COLO829 (cell line): ENCODE results near the gene TFEC.
"Not testable (repeated sequence)": the region's sequence is repeated elsewhere in the genome, so short reads cannot be mapped to it uniquely, and the experiment has no call there.

ENCODE experiments used
- DNase-seq: peaks from one replicate; pipeline ENCODE4 v3.0.0; 2012; ENCODE audit warnings: low spot score

The TFEC gene

GRCh38 chr7:115988401-115988800 lies 42.2 kb downstream of the TFEC start:
- no peak for DNase-seq

GRCh38 chr7:115987486-115987885 lies 43.1 kb downstream of the TFEC start:
- DNase-seq = no peak

GRCh38 chr7:115984105-115984504 lies 46.5 kb downstream of the TFEC start:
- DNase-seq = no peak

GRCh38 chr7:115980159-115980558 lies 50.4 kb downstream of the TFEC start:
- DNase-seq = no peak

GRCh38 chr7:115976651-115977050 lies 53.9 kb downstream of the TFEC start:
- peak; percentile 4 for DNase-seq

- DNase-seq = no peak
Observed at GRCh38 chr7:115975766-115976165, 54.8 kb downstream of the TFEC start.

GRCh38 chr7:115973406-115973805 lies 57.2 kb downstream of the TFEC start:
- no peak for DNase-seq

GRCh38 chr7:115971506-115971905 lies 59.1 kb downstream of the TFEC start:
- no peak for DNase-seq

- no peak for DNase-seq
Observed at GRCh38 chr7:115968596-115968995, 62.0 kb downstream of the TFEC start.

- DNase-seq = no peak
Observed at GRCh38 chr7:115968171-115968570, 62.4 kb downstream of the TFEC start.

- no peak for DNase-seq
Observed at GRCh38 chr7:115965796-115966475, 64.6 kb downstream of the TFEC start.

GRCh38 chr7:115965236-115965635 lies 65.3 kb downstream of the TFEC start:
- DNase-seq = no peak

- DNase-seq = no peak
Observed at GRCh38 chr7:115964799-115965198, 65.8 kb downstream of the TFEC start.

GRCh38 chr7:115962340-115962739 lies 68.2 kb downstream of the TFEC start:
- no peak for DNase-seq

- no peak for DNase-seq
Observed at GRCh38 chr7:115953592-115954255, 76.8 kb downstream of the TFEC start.

- no peak for DNase-seq
Observed at GRCh38 chr7:115952832-115953231, 77.7 kb downstream of the TFEC start.

- DNase-seq = no peak
Observed at GRCh38 chr7:115951547-115951946, 79.0 kb downstream of the TFEC start.

GRCh38 chr7:115941703-115942268 lies 88.8 kb downstream of the TFEC start:
- DNase-seq = peak; percentile 88

- no peak for DNase-seq
Observed at GRCh38 chr7:115940460-115941060, 90.0 kb downstream of the TFEC start.

GRCh38 chr7:115937960-115938359 lies 92.6 kb downstream of the TFEC start:
- no peak for DNase-seq

GRCh38 chr7:115933471-115933870 lies 97.1 kb downstream of the TFEC start:
- no peak for DNase-seq

- DNase-seq = no peak
Observed at GRCh38 chr7:115932880-115933279, 97.7 kb downstream of the TFEC start.

GRCh38 chr7:115930184-115930583 lies 100.4 kb downstream of the TFEC start:
- not testable (repeated sequence) for DNase-seq
